A549 (cell line): ENCODE results near the gene SLCO1B1. TPM values are rescaled to one million over a fixed set of nuclear protein-coding genes. Genes with fewer than 3 reads are reported as not detected.

Source experiments
- ATAC-seq, 2 experiments: fragments of 200-7000 bp in 1 of 2; fragments of >200 bp in 1 of 2; cut with Nextera tagmentation in 1 of 2; cut with Tn5 transposase in 1 of 2; 3 replicates each; pipeline versions ENCODE4 v1.8.0 to v1.9.1; 2018 to 2020; ENCODE audit warnings: mild to moderate bottlenecking in 1 of 2, moderate library complexity in 1 of 2
- CTCF ChIA-PET: fragments of 300-600 bp; sonication (Branson Sonifier 250); formaldehyde crosslinking; extraction: SDS; loops from one replicate; lab custom pipeline; 2021; ENCODE audit warnings: antibody characterized with exemption, inconsistent platforms; lab: Yijun Ruan, JAX
- POLR2A ChIA-PET: fragments of 350-600 bp; formaldehyde crosslinking; extraction: SDS; loops from one replicate; lab custom pipeline; 2021; ENCODE audit warnings: antibody characterized with exemption, inconsistent platforms; lab: Yijun Ruan, JAX
- DNase-seq, 2 experiments: peaks; one replicate each; pipeline versions ENCODE4 v3.0.0 to v3.0.0-alpha.2; 2011 to 2016; ENCODE audit warnings: low read depth in 1 of 2, low spot score in 1 of 2
- FAIRE-seq: peaks from 2 replicates; lab custom pipeline; 2011; peaks lifted over from hg19 to GRCh38; lab: Jason Lieb, UNC
- H3K27ac ChIP-seq, 2 experiments: fragments of >200 bp; sonication (Bioruptor Twin); formaldehyde crosslinking; 3 replicates each; pipeline ENCODE4 v1.5.1; 2016 to 2017
- H3K4me1 ChIP-seq: fragments of >200 bp; sonication (Bioruptor Twin); formaldehyde crosslinking; 3 replicates; pipeline ENCODE4 v1.6.1; 2016
- H3K4me2 ChIP-seq: fragments of >200 bp; sonication (Bioruptor Twin); formaldehyde crosslinking; 3 replicates; pipeline ENCODE4 v1.6.1; 2016
- H3K4me3 ChIP-seq: fragments of >200 bp; sonication (Bioruptor Twin); formaldehyde crosslinking; 3 replicates; pipeline ENCODE4 v1.5.1; 2016
- H3K9me3 ChIP-seq: fragments of >200 bp; sonication (Bioruptor Twin); formaldehyde crosslinking; 3 replicates; pipeline ENCODE4 v1.6.1; 2016
- CBX8 ChIP-seq: fragments of 200-600 bp; sonication (generic); IDR thresholded peaks from 2 replicates; pipeline ENCODE4 v1.6.1; 2016
- CHD4 ChIP-seq: fragments of 200-600 bp; sonication (generic); IDR thresholded peaks from 2 replicates; pipeline ENCODE4 v1.6.1; 2016; ENCODE audit warnings: antibody characterized with exemption, mild to moderate bottlenecking, borderline replicate concordance
- EHMT2 ChIP-seq: fragments of 200-600 bp; sonication (generic); IDR thresholded peaks from 2 replicates; pipeline ENCODE4 v1.6.1; 2016; ENCODE audit warnings: antibody characterized with exemption, low read depth, mild to moderate bottlenecking, moderate library complexity
- ESRRA ChIP-seq: fragments of 150-350 bp; IDR thresholded peaks from 2 replicates; pipeline ENCODE4 v1.6.1; 2014; ENCODE audit warnings: mild to moderate bottlenecking, low read length, borderline replicate concordance
- FOSB ChIP-seq: fragments of 250-450 bp; sonication (Bioruptor Pico); IDR thresholded peaks from 2 replicates; pipeline ENCODE4 v1.5.0; 2020; ENCODE audit warnings: mild to moderate bottlenecking, moderate library complexity
- HDAC2 ChIP-seq: fragments of 200-600 bp; sonication (generic); IDR thresholded peaks from 2 replicates; pipeline ENCODE4 v1.6.1; 2016
- HOXB13 ChIP-seq: fragments of 250-450 bp; sonication (Bioruptor Pico); IDR thresholded peaks from 2 replicates; pipeline ENCODE4 v1.5.0; 2020; ENCODE audit warnings: low read depth, mild to moderate bottlenecking, moderate library complexity
- JUN ChIP-seq, 2 experiments: fragments of >200 bp; sonication (Bioruptor Twin); formaldehyde crosslinking; IDR thresholded peaks; 2 replicates in 1 of 2; 3 replicates in 1 of 2; pipeline ENCODE4 v1.6.1; 2016 to 2017
- KDM1A ChIP-seq: fragments of 200-600 bp; sonication (generic); IDR thresholded peaks from 2 replicates; pipeline ENCODE4 v1.6.1; 2016; ENCODE audit warnings: low read depth, mild to moderate bottlenecking
- KDM5A ChIP-seq: fragments of 200-600 bp; sonication (generic); IDR thresholded peaks from 2 replicates; pipeline ENCODE4 v1.6.1; 2016; ENCODE audit warnings: antibody characterized with exemption, mild to moderate bottlenecking
- MAFK ChIP-seq: fragments of 450-650 bp; IDR thresholded peaks from 2 replicates; pipeline ENCODE4 v1.6.1; 2014; ENCODE audit not compliant: partially characterized antibody
- MYC ChIP-seq: IDR thresholded peaks from 2 replicates; pipeline ENCODE4 v1.6.1; 2012; ENCODE audit warnings: mild to moderate bottlenecking, inconsistent platforms, low read length, improper control_type of control experiment, borderline replicate concordance
- NPAS2 ChIP-seq: fragments of 250-450 bp; sonication (Bioruptor Pico); IDR thresholded peaks from 2 replicates; pipeline ENCODE4 v1.8.0; 2022; ENCODE audit warnings: mild to moderate bottlenecking, moderate library complexity, borderline replicate concordance
- NR3C1 ChIP-seq: fragments of >200 bp; sonication (Bioruptor Twin); formaldehyde crosslinking; IDR thresholded peaks from 3 replicates; pipeline ENCODE4 v1.6.1; 2017
- RAD21 ChIP-seq, 2 experiments: fragments of >200 bp in 1 of 2; sonication (Bioruptor Twin) in 1 of 2; formaldehyde crosslinking in 1 of 2; IDR thresholded peaks in 1 of 2; conservative IDR thresholded peaks in 1 of 2; 2 replicates in 1 of 2; 3 replicates in 1 of 2; pipeline ENCODE4 v1.6.1; 2012 to 2018; ENCODE audit warnings: inconsistent platforms in 1 of 2
- RFX5 ChIP-seq: fragments of 450-650 bp; IDR thresholded peaks from 2 replicates; pipeline ENCODE4 v1.7.1; 2014; ENCODE audit warnings: antibody characterized with exemption, mild to moderate bottlenecking, moderate library complexity
- TP53 ChIP-seq: fragments of 250-450 bp; sonication (Bioruptor Pico); IDR thresholded peaks from 2 replicates; pipeline ENCODE4 v1.5.0; 2021; ENCODE audit warnings: mild to moderate bottlenecking, moderate library complexity
- WGBS: methylation state at CpG from one replicate; pipeline ENCODE4 v1.1.6; 2017; ENCODE audit errors: missing lambda C conversion rate; 5-methylcytosine and 5-hydroxymethylcytosine counted together
- polyA plus RNA-seq, 4 experiments: library from polyadenylated mRNA; depleted of rRNA in 3 of 4; stranded (reverse); fragments of >200 nt; fragmentation: RNase III in 1 of 4; extraction: RNeasy Plus Mini Kit Qiagen cat#74134 plus additional on column Dnase treatment in 1 of 4; gene quantifications; 2 replicates in 3 of 4; 3 replicates in 1 of 4; pipeline ENCODE4 v1.2.3, GENCODE V29; 2011 to 2017
- TF ChIP-seq, protein P1 (sequence below): fragments of 250-450 bp; sonication (Bioruptor Pico); IDR thresholded peaks from 2 replicates; pipeline ENCODE4 v1.5.0; 2021; ENCODE audit warnings: mild to moderate bottlenecking, moderate library complexity, borderline replicate concordance
- TF ChIP-seq, protein P2 (sequence below): fragments of 250-450 bp; sonication (Bioruptor Pico); IDR thresholded peaks from 2 replicates; pipeline ENCODE4 v1.5.0; 2020; ENCODE audit warnings: low read depth, mild to moderate bottlenecking, moderate library complexity

SLCO1B1 gene
- polyA plus RNA-seq, 2 of the 4 experiments (the other 2 are of a cell fraction), result 2.0 to 2.4 TPM

DNA sequence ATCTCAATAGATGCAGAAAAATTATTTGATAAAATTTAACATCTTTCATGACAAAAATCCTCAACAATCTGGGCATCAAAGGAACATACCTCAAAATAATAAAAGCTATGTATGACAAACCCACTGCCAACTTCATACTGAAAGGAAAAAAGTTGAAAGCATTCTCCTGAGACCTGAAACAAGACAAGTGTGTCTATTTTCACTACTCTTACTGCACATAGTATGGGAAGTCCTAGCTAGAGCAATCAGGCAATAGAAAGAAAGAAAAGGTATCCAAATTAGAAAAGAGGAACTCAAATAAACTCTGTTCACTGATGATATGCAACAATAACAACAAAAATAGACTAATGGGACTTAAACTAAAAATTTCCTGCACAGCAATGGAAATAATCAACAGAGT, 90.1 kb downstream of the SLCO1B1 start:
- ATAC-seq, result no peak
- FAIRE-seq, result no peak
- ChIA-PET POLR2A (no interaction called here), CTCF (no interaction called here)
- Histone ChIP-seq H3K4me3 (no peak overlapping the region), H3K27ac (no peak overlapping the region), H3K9me3 (no peaks in the 10 kb centered on the region), H3K4me1 (no peaks in the 10 kb centered on the region), H3K4me2 (no peak overlapping the region)
- no peak for DNase-seq
- TF ChIP-seq RAD21 (conservative IDR thresholded peaks at IDR 0.05 in 1 of 2, IDR thresholded peaks at IDR 0.05 in 1 of 2) (no peak), CHD4 (no peak), RFX5 (no peak), NR3C1 (no peak), FOSB (CRISPR knock-in tag) (no peak), KDM5A (no peak), JUN (IDR thresholded peaks at IDR 0.05) (no peak)

DNA sequence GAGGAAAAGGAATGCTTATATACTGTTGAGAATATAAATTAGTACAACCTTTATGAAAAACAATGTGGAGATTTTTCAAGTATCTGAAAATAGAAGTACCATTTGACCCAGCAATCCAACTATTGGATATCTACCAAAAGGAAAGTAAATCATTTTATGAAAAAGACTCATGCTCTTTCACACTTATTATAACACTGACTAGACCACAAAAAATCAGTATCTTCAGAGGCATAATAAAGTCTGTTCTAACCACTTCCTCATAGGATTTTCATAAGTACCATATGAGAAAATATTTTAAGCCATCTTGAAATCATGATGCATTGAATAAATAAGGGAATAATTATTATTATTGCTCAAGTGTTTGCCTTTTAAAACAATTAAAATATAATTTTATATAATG, 90.8 kb downstream of the SLCO1B1 start:
- ChIA-PET CTCF (no interaction called here), POLR2A (no interaction called here)
- ATAC-seq (no peak), FAIRE-seq (peak; percentile 84), DNase-seq (no peak)
- Histone ChIP-seq H3K4me3 (no peak overlapping the region), H3K4me1 (no peaks in the 10 kb centered on the region), H3K4me2 (no peak overlapping the region), H3K27ac (no peak overlapping the region), H3K9me3 (no peaks in the 10 kb centered on the region)
- TF ChIP-seq CBX8 (no peak), MAFK (no peak), NPAS2 (CRISPR knock-in tag) (no peak)
- TF ChIP-seq, protein P1, sequence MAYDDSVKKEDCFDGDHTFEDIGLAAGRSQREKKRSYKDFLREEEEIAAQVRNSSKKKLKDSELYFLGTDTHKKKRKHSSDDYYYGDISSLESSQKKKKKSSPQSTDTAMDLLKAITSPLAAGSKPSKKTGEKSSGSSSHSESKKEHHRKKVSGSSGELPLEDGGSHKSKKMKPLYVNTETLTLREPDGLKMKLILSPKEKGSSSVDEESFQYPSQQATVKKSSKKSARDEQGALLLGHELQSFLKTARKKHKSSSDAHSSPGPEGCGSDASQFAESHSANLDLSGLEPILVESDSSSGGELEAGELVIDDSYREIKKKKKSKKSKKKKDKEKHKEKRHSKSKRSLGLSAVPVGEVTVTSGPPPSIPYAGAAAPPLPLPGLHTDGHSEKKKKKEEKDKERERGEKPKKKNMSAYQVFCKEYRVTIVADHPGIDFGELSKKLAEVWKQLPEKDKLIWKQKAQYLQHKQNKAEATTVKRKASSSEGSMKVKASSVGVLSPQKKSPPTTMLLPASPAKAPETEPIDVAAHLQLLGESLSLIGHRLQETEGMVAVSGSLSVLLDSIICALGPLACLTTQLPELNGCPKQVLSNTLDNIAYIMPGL (CRISPR knock-in tag), result no peak

DNA sequence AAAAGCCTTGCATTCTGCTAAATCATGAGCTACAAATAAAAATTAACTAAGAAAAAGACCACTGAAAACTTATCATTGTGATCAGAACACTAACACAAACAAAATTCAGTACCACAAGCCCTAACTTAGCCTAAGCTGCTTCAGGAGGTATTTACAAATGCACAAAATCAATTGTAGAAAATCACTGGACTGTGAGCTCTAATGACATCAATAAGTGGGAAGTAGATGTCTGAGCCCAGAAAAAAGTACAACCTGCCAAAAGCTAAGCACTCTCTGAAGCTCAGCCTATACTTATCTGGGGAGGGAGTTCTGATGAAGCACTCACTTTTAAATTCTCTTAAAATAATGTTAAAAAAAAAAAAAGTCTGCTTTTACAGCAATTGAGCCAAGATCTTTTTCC, 92.9 kb downstream of the SLCO1B1 start:
- CTCF ChIA-PET, result interaction anchor here (0.8 kb wide), 1 partner anchor 1464 kb away, joined by 3 read pairs; no protein-coding TSS in a partner anchor

DNA sequence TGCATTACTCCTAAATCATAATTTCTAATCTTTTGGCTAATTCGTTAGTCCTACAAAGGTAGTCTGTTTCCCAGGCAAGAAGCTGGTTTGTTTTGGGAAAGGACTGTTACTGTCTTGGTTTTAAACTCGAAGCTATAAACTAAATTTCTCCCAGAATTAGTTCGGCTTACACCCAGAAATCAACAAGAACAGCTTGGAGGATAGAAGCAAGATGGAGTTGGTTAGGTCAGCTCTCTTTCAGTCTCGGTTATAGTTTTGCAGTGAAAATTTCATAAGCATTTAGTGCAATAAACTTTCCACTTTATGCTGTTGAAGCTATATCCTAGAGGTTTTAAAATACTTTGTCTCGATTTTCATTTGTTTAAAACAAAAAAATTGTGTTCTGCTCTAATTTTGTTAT, 103.4 kb downstream of the SLCO1B1 start:
- ChIA-PET POLR2A (no interaction called here), CTCF (no interaction called here)
- H3K4me1 ChIP-seq, result no peaks in the 10 kb centered on the region
- H3K9me3 ChIP-seq, result no peaks in the 10 kb centered on the region
- DNase-seq (no peak), ATAC-seq (no peak), FAIRE-seq (no peak)
- no peak overlapping the region for H3K4me3 ChIP-seq
- no peak overlapping the region for H3K4me2 ChIP-seq
- WGBS, result 59% methylated on average over 5 of the region's 5 CpGs
- no peak overlapping the region for H3K27ac ChIP-seq
- TF ChIP-seq ESRRA (no peak), HDAC2 (no peak), KDM1A (no peak), EHMT2 (no peak)
- TF ChIP-seq, protein P2, sequence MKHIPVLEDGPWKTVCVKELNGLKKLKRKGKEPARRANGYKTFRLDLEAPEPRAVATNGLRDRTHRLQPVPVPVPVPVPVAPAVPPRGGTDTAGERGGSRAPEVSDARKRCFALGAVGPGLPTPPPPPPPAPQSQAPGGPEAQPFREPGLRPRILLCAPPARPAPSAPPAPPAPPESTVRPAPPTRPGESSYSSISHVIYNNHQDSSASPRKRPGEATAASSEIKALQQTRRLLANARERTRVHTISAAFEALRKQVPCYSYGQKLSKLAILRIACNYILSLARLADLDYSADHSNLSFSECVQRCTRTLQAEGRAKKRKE, result no peak

More for the DNA sequence above, 92.9 kb downstream of the SLCO1B1 start:
- Histone ChIP-seq H3K9me3 (no peaks in the 10 kb centered on the region), H3K27ac (no peak overlapping the region), H3K4me3 (no peak overlapping the region), H3K4me2 (no peak overlapping the region), H3K4me1 (no peaks in the 10 kb centered on the region)
- POLR2A ChIA-PET, result no interaction called here
- FAIRE-seq (peak; percentile 13), ATAC-seq (no peak), DNase-seq (no peak)
- TF ChIP-seq MYC (no peak), JUN (IDR thresholded peaks at IDR 0.05) (no peak), RAD21 (conservative IDR thresholded peaks at IDR 0.05 in 1 of 2, IDR thresholded peaks at IDR 0.05 in 1 of 2) (no peak), TP53 (CRISPR knock-in tag) (no peak), HOXB13 (CRISPR knock-in tag) (no peak)
- TF ChIP-seq, protein P1 (CRISPR knock-in tag), result no peak
